Measurements from ENCODE around the gene CALM3. TPM values are rescaled to one million over a fixed set of nuclear protein-coding genes. Genes with fewer than 3 reads are reported as not detected.
A peak's percentile ranks its signal among the peaks of the same experiment; 100 is the strongest.

The CALM3 gene
- total and polyA plus RNA-seq, 2 of the 13 experiments (the other 11 are each of a cell fraction or from before 2014, with no cell fraction given): 239 to 258 TPM

DNA sequence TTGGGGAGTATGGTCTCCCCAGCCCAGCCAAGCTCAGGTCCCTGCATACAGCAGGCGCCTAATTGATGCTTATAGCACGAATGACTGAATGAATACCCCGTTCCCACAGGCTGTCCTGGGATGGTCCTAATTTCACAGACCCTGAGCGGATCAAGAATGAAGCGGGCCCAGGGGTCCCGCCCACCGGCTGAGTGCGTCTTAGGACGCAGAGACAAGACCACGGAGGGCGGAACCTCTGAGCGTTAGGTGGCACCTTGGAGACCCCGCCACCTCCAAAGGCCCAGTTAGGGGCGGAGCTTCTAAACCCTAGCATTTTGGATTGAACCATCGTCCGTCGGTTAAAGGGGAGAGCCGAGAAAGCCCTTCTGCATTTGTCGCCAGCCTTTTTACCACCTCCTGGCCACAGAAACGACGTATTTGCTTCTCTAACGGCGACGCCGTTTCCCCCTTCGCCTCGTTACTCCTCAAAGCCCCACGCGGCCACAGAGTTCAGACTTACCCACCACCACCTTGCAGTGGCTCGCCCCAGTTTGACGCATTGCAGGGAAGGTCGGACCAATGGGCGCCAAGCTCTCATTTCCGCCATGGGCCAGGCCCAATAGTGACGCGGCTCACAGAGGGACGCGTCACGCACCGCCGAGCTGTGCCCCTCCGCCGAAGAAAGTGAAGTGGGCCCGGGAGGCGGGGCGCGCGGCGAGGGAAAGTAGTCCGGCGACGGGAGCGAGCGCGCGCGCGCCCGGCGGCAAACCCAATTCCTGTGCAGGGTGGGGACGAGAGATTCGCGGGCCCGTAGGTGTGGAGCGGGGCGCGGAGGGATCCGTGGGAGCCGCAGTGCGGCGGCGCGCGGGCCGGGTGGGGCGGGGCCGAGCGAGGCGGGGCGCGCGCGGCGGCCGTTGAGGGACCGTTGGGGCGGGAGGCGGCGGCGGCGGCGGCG, 479 bp upstream of the CALM3 start (continued):
- TF ChIP-seq ZNF850 (CRISPR knock-in tag; conservative IDR thresholded peaks at IDR 0.05) (no peak; the same call in 1 of the 2 replicates), ZSCAN12 (CRISPR knock-in tag; IDR thresholded peaks at IDR 0.05) (0 out of 2 replicates have a peak, but pooled peaks have one; percentile 75), ARNT2 (CRISPR knock-in tag; IDR thresholded peaks at IDR 0.05; ENCODE audit: low read depth) (peak; percentile 66), SSRP1 (CRISPR knock-in tag; IDR thresholded peaks at IDR 0.05) (no peak), RELA (CRISPR knock-in tag; IDR thresholded peaks at IDR 0.05) (no peak; the same call in 1 of the 2 replicates), SRSF4 (IDR thresholded peaks at IDR 0.05; ENCODE audit: low read depth, low read length, poor library complexity, severe bottlenecking) (no peak), TCF12 (IDR thresholded peaks at IDR 0.05) (no peak), TCF12 (CRISPR knock-in tag; IDR thresholded peaks at IDR 0.05) (no peak), RAD51 (IDR thresholded peaks at IDR 0.05; ENCODE audit: borderline replicate concordance) (no peak), ZNF563 (CRISPR knock-in tag; IDR thresholded peaks at IDR 0.05) (peak; percentile 89), POLR2G (IDR thresholded peaks at IDR 0.05; ENCODE audit: low read depth, low read length) (peak; percentile 94), TAF15 (IDR thresholded peaks at IDR 0.05; ENCODE audit: low read depth, low read length, poor library complexity, severe bottlenecking) (no peak), ZNF510 (CRISPR knock-in tag; IDR thresholded peaks at IDR 0.05; ENCODE audit: low read depth) (peak; percentile 63; the same call in 1 of the 2 replicates), ZNF275 (CRISPR knock-in tag; IDR thresholded peaks at IDR 0.05; ENCODE audit: borderline replicate concordance) (no peak), KDM6A (CRISPR knock-in tag; IDR thresholded peaks at IDR 0.05; ENCODE audit: low read depth) (0 out of 2 replicates have a peak, but pooled peaks have one; percentile 37), ZBTB20 (CRISPR knock-in tag; IDR thresholded peaks at IDR 0.05; ENCODE audit: borderline replicate concordance, low read depth) (no peak; the same call in 1 of the 2 replicates), SIN3A (IDR thresholded peaks at IDR 0.05; ENCODE audit: borderline replicate concordance, low read depth, low read length) (no peak), ZNF496 (CRISPR knock-in tag; IDR thresholded peaks at IDR 0.05; ENCODE audit: insufficient replicate concordance) (no peak), RFX5 (IDR thresholded peaks at IDR 0.05; ENCODE audit: low read depth, low read length) (no peak)
- TF ChIP-seq, protein P1, sequence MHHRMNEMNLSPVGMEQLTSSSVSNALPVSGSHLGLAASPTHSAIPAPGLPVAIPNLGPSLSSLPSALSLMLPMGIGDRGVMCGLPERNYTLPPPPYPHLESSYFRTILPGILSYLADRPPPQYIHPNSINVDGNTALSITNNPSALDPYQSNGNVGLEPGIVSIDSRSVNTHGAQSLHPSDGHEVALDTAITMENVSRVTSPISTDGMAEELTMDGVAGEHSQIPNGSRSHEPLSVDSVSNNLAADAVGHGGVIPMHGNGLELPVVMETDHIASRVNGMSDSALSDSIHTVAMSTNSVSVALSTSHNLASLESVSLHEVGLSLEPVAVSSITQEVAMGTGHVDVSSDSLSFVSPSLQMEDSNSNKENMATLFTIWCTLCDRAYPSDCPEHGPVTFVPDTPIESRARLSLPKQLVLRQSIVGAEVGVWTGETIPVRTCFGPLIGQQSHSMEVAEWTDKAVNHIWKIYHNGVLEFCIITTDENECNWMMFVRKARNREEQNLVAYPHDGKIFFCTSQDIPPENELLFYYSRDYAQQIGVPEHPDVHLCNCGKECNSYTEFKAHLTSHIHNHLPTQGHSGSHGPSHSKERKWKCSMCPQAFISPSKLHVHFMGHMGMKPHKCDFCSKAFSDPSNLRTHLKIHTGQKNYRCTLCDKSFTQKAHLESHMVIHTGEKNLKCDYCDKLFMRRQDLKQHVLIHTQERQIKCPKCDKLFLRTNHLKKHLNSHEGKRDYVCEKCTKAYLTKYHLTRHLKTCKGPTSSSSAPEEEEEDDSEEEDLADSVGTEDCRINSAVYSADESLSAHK (CRISPR knock-in tag; IDR thresholded peaks at IDR 0.05; ENCODE audit: borderline replicate concordance): no peak
- TF ChIP-seq, protein P2, sequence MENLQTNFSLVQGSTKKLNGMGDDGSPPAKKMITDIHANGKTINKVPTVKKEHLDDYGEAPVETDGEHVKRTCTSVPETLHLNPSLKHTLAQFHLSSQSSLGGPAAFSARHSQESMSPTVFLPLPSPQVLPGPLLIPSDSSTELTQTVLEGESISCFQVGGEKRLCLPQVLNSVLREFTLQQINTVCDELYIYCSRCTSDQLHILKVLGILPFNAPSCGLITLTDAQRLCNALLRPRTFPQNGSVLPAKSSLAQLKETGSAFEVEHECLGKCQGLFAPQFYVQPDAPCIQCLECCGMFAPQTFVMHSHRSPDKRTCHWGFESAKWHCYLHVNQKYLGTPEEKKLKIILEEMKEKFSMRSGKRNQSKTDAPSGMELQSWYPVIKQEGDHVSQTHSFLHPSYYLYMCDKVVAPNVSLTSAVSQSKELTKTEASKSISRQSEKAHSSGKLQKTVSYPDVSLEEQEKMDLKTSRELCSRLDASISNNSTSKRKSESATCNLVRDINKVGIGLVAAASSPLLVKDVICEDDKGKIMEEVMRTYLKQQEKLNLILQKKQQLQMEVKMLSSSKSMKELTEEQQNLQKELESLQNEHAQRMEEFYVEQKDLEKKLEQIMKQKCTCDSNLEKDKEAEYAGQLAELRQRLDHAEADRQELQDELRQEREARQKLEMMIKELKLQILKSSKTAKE (CRISPR knock-in tag; IDR thresholded peaks at IDR 0.05; ENCODE audit: borderline replicate concordance): no peak
- TF ChIP-seq, protein P3, sequence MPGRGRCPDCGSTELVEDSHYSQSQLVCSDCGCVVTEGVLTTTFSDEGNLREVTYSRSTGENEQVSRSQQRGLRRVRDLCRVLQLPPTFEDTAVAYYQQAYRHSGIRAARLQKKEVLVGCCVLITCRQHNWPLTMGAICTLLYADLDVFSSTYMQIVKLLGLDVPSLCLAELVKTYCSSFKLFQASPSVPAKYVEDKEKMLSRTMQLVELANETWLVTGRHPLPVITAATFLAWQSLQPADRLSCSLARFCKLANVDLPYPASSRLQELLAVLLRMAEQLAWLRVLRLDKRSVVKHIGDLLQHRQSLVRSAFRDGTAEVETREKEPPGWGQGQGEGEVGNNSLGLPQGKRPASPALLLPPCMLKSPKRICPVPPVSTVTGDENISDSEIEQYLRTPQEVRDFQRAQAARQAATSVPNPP (CRISPR knock-in tag; IDR thresholded peaks at IDR 0.05): no peak

All from HepG2 (cell line).